GM21529 (cell line): Measurements from ENCODE around the gene IGFBP2.
"Not testable (repeated sequence)": the region's sequence is repeated elsewhere in the genome, so short reads cannot be mapped to it uniquely, and the experiment has no call there.

Experiments used
- ATAC-seq: cut with Tn5 transposase; IDR thresholded peaks from one replicate; pipeline ENCODE4 v1.9.1; 2021; ENCODE audit not compliant: unreplicated experiment

The IGFBP2 gene

GRCh38 chr2:216632952-216633615 lies at the start of gene IGFBP2:
TSS of gene IGFBP2 (plus strand) at chr2:216633420. CDS start at chr2:216633524, 104 bp downstream.
- ATAC-seq = no peak

GRCh38 chr2:216583606-216584005 lies 49.6 kb upstream of the IGFBP2 start:
- ATAC-seq = no peak

- ATAC-seq = no peak
Observed at GRCh38 chr2:216584112-216584511, 49.1 kb upstream of the IGFBP2 start.

GRCh38 chr2:216585441-216585840 lies 47.8 kb upstream of the IGFBP2 start:
- no peak for ATAC-seq

- ATAC-seq = no peak
Observed at GRCh38 chr2:216588861-216589710, 44.1 kb upstream of the IGFBP2 start.

- ATAC-seq = no peak
Observed at GRCh38 chr2:216589791-216590190, 43.4 kb upstream of the IGFBP2 start.

GRCh38 chr2:216590780-216591179 lies 42.4 kb upstream of the IGFBP2 start:
- no peak for ATAC-seq

- ATAC-seq = no peak
Observed at GRCh38 chr2:216591480-216591879, 41.7 kb upstream of the IGFBP2 start.

- no peak for ATAC-seq
Observed at GRCh38 chr2:216594081-216594480, 39.1 kb upstream of the IGFBP2 start.

- ATAC-seq = no peak
Observed at GRCh38 chr2:216596236-216596979, 36.8 kb upstream of the IGFBP2 start.

- ATAC-seq = no peak
Observed at GRCh38 chr2:216596980-216597509, 36.2 kb upstream of the IGFBP2 start.

- not testable (repeated sequence) for ATAC-seq
Observed at GRCh38 chr2:216597825-216598224, 35.4 kb upstream of the IGFBP2 start.

GRCh38 chr2:216601632-216602409 lies 31.4 kb upstream of the IGFBP2 start:
- ATAC-seq = no peak

- no peak for ATAC-seq
Observed at GRCh38 chr2:216603010-216603883, 30.0 kb upstream of the IGFBP2 start.

- no peak for ATAC-seq
Observed at GRCh38 chr2:216603884-216604245, 29.4 kb upstream of the IGFBP2 start.

GRCh38 chr2:216604458-216604857 lies 28.8 kb upstream of the IGFBP2 start:
- no peak for ATAC-seq

- ATAC-seq = peak; percentile 97
Observed at GRCh38 chr2:216606551-216607276, 26.5 kb upstream of the IGFBP2 start.

GRCh38 chr2:216607277-216607560 lies 26.0 kb upstream of the IGFBP2 start:
- no peak for ATAC-seq

- ATAC-seq = no peak
Observed at GRCh38 chr2:216608525-216608924, 24.7 kb upstream of the IGFBP2 start.
